Putamen (tissue), 1 donor: ENCODE measurements around the gene GDA.
A peak's percentile ranks its signal among the peaks of the same experiment; 100 is the strongest.
"Not testable (repeated sequence)": the region's sequence is repeated elsewhere in the genome, so short reads cannot be mapped to it uniquely, and the experiment has no call there.

Experiments
- DNase-seq: peaks from one replicate; pipeline ENCODE4 v3.0.0-alpha.2; 2016; ENCODE audit warnings: low spot score

Gene GDA

DNA sequence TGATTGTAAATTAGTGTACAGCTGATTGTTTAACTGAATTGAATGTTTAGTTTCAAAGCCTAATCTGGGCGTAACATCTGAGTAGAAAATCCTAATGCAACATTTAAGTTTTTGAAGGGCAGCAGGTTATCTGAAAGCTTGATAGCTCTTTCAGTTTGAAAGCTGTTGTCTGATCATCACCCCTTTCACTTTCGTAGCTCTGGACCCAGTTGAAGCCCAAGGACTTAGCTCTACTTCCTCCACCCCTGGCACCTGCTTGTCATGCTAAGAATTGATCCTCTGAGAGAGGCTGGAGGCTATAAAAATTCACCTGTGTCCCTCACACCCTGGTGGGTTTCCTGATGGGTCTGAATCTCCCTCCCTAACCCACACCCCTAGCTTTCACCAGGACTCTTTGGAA, 129.7 kb downstream of the GDA start:
- no peak for DNase-seq

DNA sequence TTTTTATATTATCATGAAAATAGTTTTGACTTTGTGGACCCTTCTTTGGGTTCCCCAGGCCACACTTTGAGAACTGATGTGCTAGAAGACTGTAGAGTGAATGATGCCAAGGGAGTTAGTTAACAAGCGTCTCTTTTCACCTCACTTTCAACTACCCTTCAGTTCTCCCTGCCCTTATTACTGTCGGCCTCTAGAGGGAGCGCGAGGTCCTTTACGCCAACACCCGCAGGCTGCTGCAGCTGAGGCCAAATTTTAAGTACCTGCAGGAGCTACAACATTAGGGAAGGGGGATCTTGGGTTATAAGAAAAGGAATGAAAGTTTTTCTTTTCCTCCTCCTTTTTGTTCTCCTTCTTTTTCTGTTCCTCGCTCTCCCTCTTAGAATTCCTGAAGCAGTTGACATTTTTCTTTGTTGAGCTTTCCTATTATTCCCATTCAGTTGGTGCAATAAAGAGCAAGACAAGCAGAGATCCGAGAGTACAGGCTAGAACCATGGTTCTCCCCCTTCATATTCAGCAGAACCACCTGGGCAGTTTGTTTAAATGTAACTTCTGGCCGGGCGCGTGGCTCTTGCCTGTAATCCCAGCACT, 131.8 kb downstream of the GDA start:
- peak; percentile 67 for DNase-seq

DNA sequence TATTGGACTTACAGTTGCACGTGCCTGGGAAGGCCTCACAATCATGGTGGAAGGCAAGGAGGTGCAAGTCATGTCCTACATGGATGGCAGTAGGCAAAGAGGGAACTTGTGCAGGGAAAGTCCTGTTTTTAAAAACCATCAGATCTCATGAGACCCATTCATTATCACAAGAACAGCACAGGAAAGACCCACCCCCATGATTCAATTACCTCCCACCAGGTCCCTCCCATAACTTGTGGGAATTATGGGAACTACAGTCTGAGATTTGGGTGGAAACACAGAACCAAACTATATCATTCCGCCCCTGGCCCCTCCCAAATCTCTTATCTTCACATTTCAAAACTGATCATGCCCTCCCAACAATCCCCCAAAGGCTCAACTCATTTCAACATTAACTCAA, 140.2 kb downstream of the GDA start:
- no peak for DNase-seq

DNA sequence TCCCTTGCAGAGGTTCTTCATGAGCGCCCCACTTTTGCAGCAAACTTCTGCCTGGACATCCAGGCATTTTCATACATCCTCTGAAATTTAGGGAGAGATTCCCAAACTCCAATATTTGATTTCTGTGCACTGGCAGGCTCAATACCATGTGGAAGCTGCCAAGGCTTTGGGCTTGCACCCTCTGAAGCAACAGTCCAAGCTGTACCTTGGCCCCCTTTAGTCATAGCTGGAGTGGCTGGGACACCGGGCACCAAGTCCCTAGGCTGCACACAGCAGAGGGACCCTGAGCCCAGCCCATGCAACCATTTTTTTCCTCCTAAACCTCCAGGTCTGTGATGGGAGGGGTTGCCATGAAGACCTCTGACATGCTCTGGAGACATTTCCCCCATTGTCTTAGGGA, 141.1 kb downstream of the GDA start:
- DNase-seq = no peak

DNA sequence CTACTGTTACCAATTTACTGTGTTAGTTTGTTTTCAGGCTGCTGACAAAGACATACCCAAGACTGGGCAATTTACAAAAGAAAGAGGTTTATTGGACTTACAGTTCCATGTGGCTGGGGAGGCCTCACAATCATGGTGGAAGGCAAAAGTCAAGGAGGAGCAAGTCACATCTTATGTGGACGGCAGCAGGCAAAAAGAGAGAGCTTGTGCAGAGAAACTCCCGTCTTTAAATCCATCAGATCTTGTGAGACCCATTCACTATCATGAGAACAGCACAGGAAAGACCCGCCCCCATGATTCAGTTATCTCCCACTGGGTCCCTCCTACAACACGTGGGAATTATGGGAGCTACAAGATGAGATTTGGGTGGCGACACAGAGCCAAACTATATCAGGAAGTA, 142.3 kb downstream of the GDA start:
- not testable (repeated sequence) for DNase-seq

DNA sequence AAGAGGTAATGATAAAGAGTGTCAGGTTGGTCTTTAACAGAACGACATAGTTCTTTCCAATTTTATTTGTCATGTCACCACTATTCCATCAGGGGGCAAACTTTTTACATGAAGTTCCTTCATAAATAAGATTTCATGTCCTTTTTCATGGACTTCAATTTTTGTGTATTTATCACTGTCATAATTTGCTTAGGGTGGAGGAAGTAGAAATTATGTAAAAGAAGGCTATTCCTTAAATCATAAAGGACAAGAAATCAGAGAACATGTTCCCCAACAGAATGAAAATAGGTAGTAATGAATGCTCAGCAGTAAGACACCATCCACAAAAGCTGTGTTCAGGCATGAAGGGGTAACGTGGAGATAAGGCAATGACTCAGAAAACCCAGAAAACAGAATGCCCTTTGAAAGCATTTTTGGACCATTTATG, 143.0 kb downstream of the GDA start:
- peak; percentile 46 for DNase-seq

DNA sequence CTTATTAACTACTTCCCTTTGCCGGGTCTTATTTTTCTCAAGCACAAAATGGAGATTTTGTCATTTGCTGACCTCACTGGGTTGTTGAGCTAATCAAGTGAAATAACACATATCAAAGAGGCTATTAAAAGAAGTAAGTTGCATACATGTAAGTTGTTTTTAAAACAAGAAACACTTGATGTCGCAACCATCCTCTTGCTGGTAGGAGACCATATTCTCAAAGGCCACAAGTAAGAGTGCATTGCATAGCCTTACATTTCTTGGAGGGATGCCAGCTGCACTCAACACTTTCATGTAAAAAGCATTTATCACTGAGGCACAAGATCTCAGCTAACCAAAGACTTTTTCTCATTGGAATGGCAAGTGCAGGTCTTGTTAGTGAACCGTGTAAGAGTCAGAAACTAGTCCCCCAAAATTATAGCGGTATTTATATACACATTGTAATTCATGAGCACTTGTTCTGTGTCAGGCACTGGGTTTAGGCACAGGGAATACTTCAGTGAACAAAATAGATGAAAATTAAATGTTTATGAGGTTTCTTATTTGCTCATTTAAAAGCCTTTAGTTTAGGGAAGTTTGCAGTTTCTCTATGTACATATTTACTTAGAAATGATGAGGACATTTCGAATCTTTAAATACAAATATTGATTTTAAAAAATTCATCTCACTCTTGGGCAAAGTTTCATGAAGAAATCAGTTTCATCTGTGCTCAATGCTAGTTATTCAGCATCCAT, 143.8 kb downstream of the GDA start:
- DNase-seq = no peak

DNA sequence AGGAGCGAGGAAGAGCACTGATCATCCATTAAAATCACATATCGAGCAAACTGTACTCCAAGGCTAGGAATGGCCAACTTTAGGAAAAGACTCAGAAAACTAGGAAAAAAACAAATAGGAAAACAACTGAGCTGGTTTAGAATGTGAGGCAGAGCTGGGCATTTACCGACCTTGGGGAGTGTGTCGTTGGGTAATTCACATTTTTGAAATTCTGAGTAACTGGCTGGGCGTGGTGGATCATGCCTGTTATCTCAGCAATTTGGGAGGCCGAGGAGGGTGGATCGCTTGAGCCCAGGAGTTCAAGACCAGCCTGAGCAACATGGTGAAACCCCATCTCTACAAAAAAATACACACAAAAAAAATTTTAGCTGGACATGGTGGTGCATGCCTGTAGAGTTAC, 145.7 kb downstream of the GDA start:
- no peak for DNase-seq

DNA sequence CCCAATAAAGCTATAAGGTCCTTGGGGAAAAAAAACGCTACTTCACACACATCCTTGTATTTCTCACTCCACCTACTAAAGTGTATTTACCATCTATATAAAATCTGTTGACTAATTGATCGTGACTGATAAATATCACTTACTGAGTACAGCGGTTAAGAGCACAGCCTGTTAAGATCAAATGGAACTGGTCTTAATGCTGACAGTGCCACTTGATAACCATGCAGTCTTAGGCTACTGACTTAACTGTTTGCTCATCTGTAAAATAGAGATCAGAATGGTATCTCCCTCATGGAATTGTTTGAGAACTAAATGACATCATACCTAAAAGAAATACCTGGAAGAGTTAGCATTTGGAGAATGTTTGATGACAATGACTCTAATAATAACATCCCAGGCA, 148.3 kb downstream of the GDA start:
- DNase-seq = no peak

DNA sequence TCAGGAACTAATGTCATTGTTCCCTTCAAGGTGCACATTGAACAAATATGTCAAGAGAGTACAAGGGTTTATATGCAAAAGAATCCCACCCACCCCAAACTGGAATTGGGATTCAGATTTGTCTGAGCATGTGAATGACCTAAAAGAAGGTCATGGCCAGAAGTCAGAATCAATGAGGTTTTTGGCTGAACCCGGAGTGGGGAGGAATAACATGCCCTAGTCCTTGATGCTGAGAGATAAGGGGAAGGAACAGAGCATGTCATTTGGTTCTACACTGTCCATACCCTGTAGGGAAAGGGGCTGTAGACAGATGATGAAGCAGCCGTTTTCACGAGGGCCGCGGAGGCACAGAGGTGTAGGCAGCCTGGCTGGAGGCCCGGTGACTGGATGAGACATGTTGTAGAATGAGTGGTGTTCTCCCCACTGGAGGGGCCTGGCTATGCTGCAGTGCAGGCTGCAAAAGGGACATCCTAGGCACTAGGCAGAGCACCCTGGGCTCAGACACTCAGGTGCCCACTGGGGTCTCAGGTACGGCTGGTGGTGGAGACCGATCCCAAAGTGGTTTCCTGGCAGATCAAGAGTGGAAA, 149.9 kb downstream of the GDA start:
- no peak for DNase-seq

DNA sequence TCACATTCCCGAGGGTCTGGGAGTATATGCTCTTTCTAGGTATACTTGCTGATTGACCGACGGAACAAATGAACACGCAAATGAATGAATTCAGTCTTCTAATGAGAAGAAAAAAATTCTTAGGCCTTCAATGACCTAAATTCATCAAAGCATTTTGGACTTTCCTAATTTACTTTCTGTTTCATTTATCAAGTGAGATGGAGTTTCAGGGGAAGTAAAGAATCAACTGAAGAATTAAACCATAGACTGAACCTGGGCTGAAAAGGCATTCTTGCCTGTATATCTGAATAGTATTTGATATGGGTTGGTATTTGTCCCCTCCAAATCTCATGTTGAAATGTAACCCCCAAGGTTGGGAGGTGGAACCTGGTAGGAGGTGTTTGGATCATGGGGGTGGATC, 151.6 kb downstream of the GDA start:
- no peak for DNase-seq
